SK-N-SH (cell line): Measurements from ENCODE around the gene IPO9. TPM values are rescaled to one million over a fixed set of nuclear protein-coding genes. Genes with fewer than 3 reads are reported as not detected.

Source experiments
- CTCF ChIA-PET: fragments of 300-600, 350-600 bp; formaldehyde crosslinking; extraction: SDS; loops from one replicate; lab custom pipeline; 2021; lab: Yijun Ruan, JAX
- POLR2A ChIA-PET: fragments of 350-600 bp; sonication (Branson Sonifier 250); formaldehyde crosslinking; extraction: SDS; loops from one replicate; lab custom pipeline; 2020; ENCODE audit warnings: antibody characterized with exemption, inconsistent platforms; lab: Yijun Ruan, JAX
- DNase-seq: peaks from one replicate; pipeline ENCODE4 v3.0.0; 2012
- H2AFZ ChIP-seq: fragments of 200-600 bp; sonication (generic); 2 replicates; pipeline ENCODE4 v1.8.1; 2016; ENCODE audit warnings: antibody characterized with exemption, mild to moderate bottlenecking, low read depth
- H3F3A ChIP-seq: fragments of 200-600 bp; sonication (generic); replicated peaks from 2 replicates; pipeline ENCODE3; 2016; ENCODE audit warnings: antibody characterized with exemption, mild to moderate bottlenecking; ENCODE audit not compliant: insufficient read depth
- H3K27ac ChIP-seq, 2 experiments: fragments of 200-500 bp in 1 of 2; fragments of 200-600 bp in 1 of 2; sonication (Bioruptor generic) in 1 of 2; sonication (generic), shearing (Covaris generic) in 1 of 2; 2 replicates each; pipeline versions ENCODE4 v1.5.1 to v1.6.1; 2014 to 2016; ENCODE audit warnings: low read depth in 2 of 2, inconsistent platforms in 1 of 2, low read length in 1 of 2, mild to moderate bottlenecking in 1 of 2, mixed read lengths in 1 of 2
- H3K27me3 ChIP-seq: fragments of 200-600 bp; sonication (generic), shearing (Covaris generic); 2 replicates; pipeline ENCODE4 v1.6.1; 2016; ENCODE audit warnings: mixed run types; ENCODE audit not compliant: insufficient read depth
- H3K36me3 ChIP-seq, 2 experiments: fragments of 200-500 bp in 1 of 2; fragments of 200-600 bp in 1 of 2; sonication (Bioruptor generic) in 1 of 2; sonication (generic) in 1 of 2; replicated peaks in 1 of 2; 2 replicates each; pipeline versions ENCODE3 to v1.5.1; 2014 to 2016; ENCODE audit warnings: low read length in 1 of 2, mild to moderate bottlenecking in 1 of 2; ENCODE audit not compliant: insufficient read depth in 2 of 2, control insufficient read depth in 1 of 2
- H3K4me1 ChIP-seq, 2 experiments: fragments of 200-500 bp in 1 of 2; fragments of 200-600 bp in 1 of 2; sonication (Bioruptor generic) in 1 of 2; sonication (generic), shearing (Covaris generic) in 1 of 2; 2 replicates each; pipeline versions ENCODE4 v1.5.1 to v1.6.1; 2014 to 2016; ENCODE audit warnings: low read depth in 1 of 2, low read length in 1 of 2, mixed run types in 1 of 2; ENCODE audit not compliant: insufficient read depth in 2 of 2, control insufficient read depth in 1 of 2
- H3K4me2 ChIP-seq: fragments of 200-600 bp; sonication (generic), shearing (Covaris generic); 2 replicates; pipeline ENCODE4 v1.6.1; 2017; ENCODE audit warnings: mixed run types
- H3K4me3 ChIP-seq, 2 experiments: fragments of 200-500 bp in 1 of 2; fragments of 200-600 bp in 1 of 2; sonication (Bioruptor generic) in 1 of 2; sonication (generic), shearing (Covaris generic) in 1 of 2; 2 replicates each; pipeline versions ENCODE4 v1.5.1 to v1.8.1; 2014 to 2016; ENCODE audit warnings: low read depth in 2 of 2, inconsistent platforms in 1 of 2, low read length in 1 of 2, mild to moderate bottlenecking in 1 of 2, mixed read lengths in 1 of 2, moderate library complexity in 1 of 2
- H3K79me2 ChIP-seq: fragments of 200-600 bp; sonication (generic); 2 replicates; pipeline ENCODE4 v1.8.1; 2017; ENCODE audit warnings: mild to moderate bottlenecking; ENCODE audit not compliant: insufficient read depth
- H3K9ac ChIP-seq: fragments of 200-600 bp; sonication (generic); 2 replicates; pipeline ENCODE4 v1.6.1; 2017; ENCODE audit warnings: mixed run types
- H3K9me2 ChIP-seq: fragments of 200-600 bp; sonication (generic); 2 replicates; pipeline ENCODE4 v1.6.1; 2017; ENCODE audit warnings: mixed run types
- H3K9me3 ChIP-seq: fragments of 200-600 bp; sonication (generic); 2 replicates; pipeline ENCODE4 v1.6.1; 2017; ENCODE audit warnings: mixed run types, mild to moderate bottlenecking, moderate library complexity
- H4K20me1 ChIP-seq: fragments of 200-600 bp; sonication (generic); 2 replicates; pipeline ENCODE4 v1.6.1; 2017; ENCODE audit warnings: mild to moderate bottlenecking, mixed run types; ENCODE audit not compliant: insufficient read depth
- CHD2 ChIP-seq: fragments of 150-350 bp; IDR thresholded peaks from 2 replicates; pipeline ENCODE4 v1.6.1; 2018; ENCODE audit warnings: low read length; ENCODE audit not compliant: partially characterized antibody
- CTCF ChIP-seq: fragments of 200-600 bp; sonication (generic); IDR thresholded peaks from 2 replicates; pipeline ENCODE4 v1.6.1; 2017; ENCODE audit warnings: antibody characterized with exemption, mild to moderate bottlenecking, moderate library complexity
- EP300 ChIP-seq, 2 experiments: IDR thresholded peaks; 2 replicates each; pipeline versions ENCODE4 v1.4.0 to v1.6.1; 2012; ENCODE audit warnings: borderline replicate concordance in 1 of 2, low read depth in 1 of 2, low read length in 1 of 2
- EZH2phosphoT487 ChIP-seq: fragments of 200-600 bp; sonication (generic); IDR thresholded peaks from 2 replicates; pipeline ENCODE4 v1.6.1; 2017; ENCODE audit warnings: low read depth, mixed run types, mild to moderate bottlenecking, antibody characterized with exemption, moderate library complexity, borderline replicate concordance
- FOXM1 ChIP-seq: IDR thresholded peaks from 2 replicates; pipeline ENCODE4 v1.4.0; 2012; ENCODE audit warnings: low read depth, mild to moderate bottlenecking
- GABPA ChIP-seq: IDR thresholded peaks from 2 replicates; pipeline ENCODE4 v1.4.0; 2012; ENCODE audit warnings: low read depth, mild to moderate bottlenecking
- JUND ChIP-seq: IDR thresholded peaks from 2 replicates; pipeline ENCODE4 v1.4.0; 2012
- MEF2A ChIP-seq: IDR thresholded peaks from 2 replicates; pipeline ENCODE4 v1.4.0; 2012; ENCODE audit warnings: low read depth, borderline replicate concordance
- MXI1 ChIP-seq: IDR thresholded peaks from 2 replicates; pipeline ENCODE4 v1.6.1; 2012; ENCODE audit warnings: mild to moderate bottlenecking, low read depth, low read length, improper control_type of control experiment
- NRF1 ChIP-seq: IDR thresholded peaks from 2 replicates; pipeline ENCODE4 v1.6.1; 2012; ENCODE audit warnings: low read depth, mild to moderate bottlenecking, low read length
- RAD21 ChIP-seq: IDR thresholded peaks from 2 replicates; pipeline ENCODE4 v1.6.1; 2012; ENCODE audit warnings: mild to moderate bottlenecking, low read length
- RCOR1 ChIP-seq: fragments of 150-350 bp; IDR thresholded peaks from 2 replicates; pipeline ENCODE4 v1.6.1; 2017; ENCODE audit warnings: antibody characterized with exemption, low read length
- REST ChIP-seq: IDR thresholded peaks from 2 replicates; pipeline ENCODE4 v1.6.1; 2012; ENCODE audit warnings: mild to moderate bottlenecking, low read depth, low read length, moderate library complexity
- SMC3 ChIP-seq: IDR thresholded peaks from 2 replicates; pipeline ENCODE4 v1.6.1; 2012; ENCODE audit warnings: low read depth, low read length, improper control_type of control experiment
- TAF1 ChIP-seq: IDR thresholded peaks from 2 replicates; pipeline ENCODE4 v1.6.1; 2012; ENCODE audit warnings: low read depth, mild to moderate bottlenecking, low read length, moderate library complexity, borderline replicate concordance
- TCF12 ChIP-seq: IDR thresholded peaks from 2 replicates; pipeline ENCODE4 v1.4.0; 2012
- TEAD4 ChIP-seq: IDR thresholded peaks from 2 replicates; pipeline ENCODE4 v1.4.0; 2012; ENCODE audit warnings: mild to moderate bottlenecking, borderline replicate concordance; ENCODE audit not compliant: insufficient read depth
- WGBS: methylation state at CpG from one replicate; pipeline ENCODE4 v1.1.6; 2017; ENCODE audit warnings: low lambda C conversion rate; 5-methylcytosine and 5-hydroxymethylcytosine counted together
- polyA plus RNA-seq, 3 experiments: library from polyadenylated mRNA; depleted of rRNA; stranded (reverse); fragments of >200 nt; gene quantifications; 2 replicates each; pipeline ENCODE4 v1.2.3, GENCODE V29; 2012
- TF ChIP-seq, protein P1 (sequence below): IDR thresholded peaks from 2 replicates; pipeline ENCODE4 v1.4.0; 2012; ENCODE audit warnings: low read depth, borderline replicate concordance
- TF ChIP-seq, protein P2 (sequence below): IDR thresholded peaks from 2 replicates; pipeline ENCODE4; 2012
- TF ChIP-seq, protein P3 (sequence below): IDR thresholded peaks from 2 replicates; pipeline ENCODE4 v1.4.0; 2012; ENCODE audit warnings: low read depth

IPO9 gene
- polyA plus RNA-seq, 1 of the 3 experiments (the other 2 are of a cell fraction) = 24.5 TPM

- H3K36me3 ChIP-seq = peaks cover 63 to 94% of the 10 kb centered on the region in 2 experiments
- no peak overlapping the region for H2AFZ ChIP-seq
- no peak overlapping the region for H3K4me3 ChIP-seq
- H3K4me1 ChIP-seq = no peaks in the 10 kb centered on the region; a peak in 1 of 4 replicates
- 97% methylated on average over 7 of the region's 7 CpGs for WGBS
- POLR2A ChIA-PET = no interaction called here
- H3K9ac ChIP-seq = no peak overlapping the region
- H3K9me3 ChIP-seq = no peaks in the 10 kb centered on the region
- peaks cover 60% of the 10 kb centered on the region for H3K79me2 ChIP-seq
- no peaks in the 10 kb centered on the region for H4K20me1 ChIP-seq
- no peak for TF ChIP-seq REST
- TF ChIP-seq TAF1 = no peak
- no peak for TF ChIP-seq EZH2phosphoT487
- no peak for TF ChIP-seq GABPA
- TF ChIP-seq RAD21 = no peak
- no peak for TF ChIP-seq NRF1
- no peak for TF ChIP-seq CTCF
- TF ChIP-seq CHD2 = no peak
- no peak for TF ChIP-seq JUND
- TF ChIP-seq, protein P1, sequence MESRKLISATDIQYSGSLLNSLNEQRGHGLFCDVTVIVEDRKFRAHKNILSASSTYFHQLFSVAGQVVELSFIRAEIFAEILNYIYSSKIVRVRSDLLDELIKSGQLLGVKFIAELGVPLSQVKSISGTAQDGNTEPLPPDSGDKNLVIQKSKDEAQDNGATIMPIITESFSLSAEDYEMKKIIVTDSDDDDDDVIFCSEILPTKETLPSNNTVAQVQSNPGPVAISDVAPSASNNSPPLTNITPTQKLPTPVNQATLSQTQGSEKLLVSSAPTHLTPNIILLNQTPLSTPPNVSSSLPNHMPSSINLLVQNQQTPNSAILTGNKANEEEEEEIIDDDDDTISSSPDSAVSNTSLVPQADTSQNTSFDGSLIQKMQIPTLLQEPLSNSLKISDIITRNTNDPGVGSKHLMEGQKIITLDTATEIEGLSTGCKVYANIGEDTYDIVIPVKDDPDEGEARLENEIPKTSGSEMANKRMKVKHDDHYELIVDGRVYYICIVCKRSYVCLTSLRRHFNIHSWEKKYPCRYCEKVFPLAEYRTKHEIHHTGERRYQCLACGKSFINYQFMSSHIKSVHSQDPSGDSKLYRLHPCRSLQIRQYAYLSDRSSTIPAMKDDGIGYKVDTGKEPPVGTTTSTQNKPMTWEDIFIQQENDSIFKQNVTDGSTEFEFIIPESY = no peak
- no peak for TF ChIP-seq MXI1
- TF ChIP-seq, protein P2, sequence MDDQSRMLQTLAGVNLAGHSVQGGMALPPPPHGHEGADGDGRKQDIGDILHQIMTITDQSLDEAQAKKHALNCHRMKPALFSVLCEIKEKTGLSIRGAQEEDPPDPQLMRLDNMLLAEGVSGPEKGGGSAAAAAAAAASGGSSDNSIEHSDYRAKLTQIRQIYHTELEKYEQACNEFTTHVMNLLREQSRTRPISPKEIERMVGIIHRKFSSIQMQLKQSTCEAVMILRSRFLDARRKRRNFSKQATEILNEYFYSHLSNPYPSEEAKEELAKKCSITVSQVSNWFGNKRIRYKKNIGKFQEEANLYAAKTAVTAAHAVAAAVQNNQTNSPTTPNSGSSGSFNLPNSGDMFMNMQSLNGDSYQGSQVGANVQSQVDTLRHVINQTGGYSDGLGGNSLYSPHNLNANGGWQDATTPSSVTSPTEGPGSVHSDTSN = no peak
- TF ChIP-seq RCOR1 = no peak
- TF ChIP-seq, protein P3, sequence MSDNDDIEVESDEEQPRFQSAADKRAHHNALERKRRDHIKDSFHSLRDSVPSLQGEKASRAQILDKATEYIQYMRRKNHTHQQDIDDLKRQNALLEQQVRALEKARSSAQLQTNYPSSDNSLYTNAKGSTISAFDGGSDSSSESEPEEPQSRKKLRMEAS = no peak
- TF ChIP-seq EP300 (IDR thresholded peaks at IDR 0.05; ENCODE audit: borderline replicate concordance in 1 of 2, low read depth in 1 of 2, low read length in 1 of 2) = no peak
- no peak for TF ChIP-seq TEAD4
- no peak for TF ChIP-seq SMC3
- TF ChIP-seq MEF2A = no peak
- TF ChIP-seq TCF12 = no peak
- TF ChIP-seq FOXM1 = no peak
- DNase-seq = no peak
- H3K27me3 ChIP-seq = no peaks in the 10 kb centered on the region
- no peak overlapping the region for H3K4me2 ChIP-seq
- CTCF ChIA-PET = no interaction called here
- peaks cover 69% of the 10 kb centered on the region for H3F3A ChIP-seq
- no peak overlapping the region for H3K27ac ChIP-seq
- H3K9me2 ChIP-seq = no peaks in the 10 kb centered on the region
These were observed 12.6 kb upstream of the IPO9 start for GRCh38 chr1:201816309-201816854.
